HG03135 (cell line): ENCODE data around the gene THOC3.
"Not testable (repeated sequence)": the region's sequence is repeated elsewhere in the genome, so short reads cannot be mapped to it uniquely, and the experiment has no call there.

Experiments
- ATAC-seq: cut with Tn5 transposase; IDR thresholded peaks from one replicate; pipeline ENCODE4 v1.9.1; 2021; ENCODE audit warnings: mild to moderate bottlenecking, moderate library complexity; ENCODE audit not compliant: unreplicated experiment

The THOC3 gene

GRCh38 chr5:175967471-175968372 lies at the start of gene THOC3:
Gene THOC3 (minus strand): TSS chr5:175968315. CDS start chr5:175968208, 107 bp downstream.
- ATAC-seq = peak; percentile 96

- not testable (repeated sequence) for ATAC-seq
Measured at GRCh38 chr5:176017324-176017723, 49.2 kb upstream of the THOC3 start.

DNA sequence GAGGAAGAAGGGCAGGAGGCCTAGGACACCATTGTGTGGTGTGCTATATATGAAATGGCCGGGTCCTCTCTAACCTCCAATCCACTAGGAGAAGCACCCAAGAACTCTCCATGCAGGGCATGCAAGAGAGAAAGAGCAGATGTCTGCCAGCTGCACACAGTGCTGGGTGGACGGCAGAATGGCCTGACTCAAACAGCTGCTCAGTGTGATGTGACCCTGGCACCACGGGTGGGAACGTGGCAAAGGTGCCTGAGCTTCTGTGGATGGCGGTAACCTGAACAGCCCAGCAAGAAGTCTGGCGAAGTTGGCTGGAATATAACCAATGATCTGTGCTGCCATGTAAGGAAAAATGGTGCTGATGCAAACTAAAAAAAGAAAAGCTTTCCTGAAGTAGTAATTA lies 46.2 kb upstream of the THOC3 start:
- ATAC-seq = not testable (repeated sequence)

DNA sequence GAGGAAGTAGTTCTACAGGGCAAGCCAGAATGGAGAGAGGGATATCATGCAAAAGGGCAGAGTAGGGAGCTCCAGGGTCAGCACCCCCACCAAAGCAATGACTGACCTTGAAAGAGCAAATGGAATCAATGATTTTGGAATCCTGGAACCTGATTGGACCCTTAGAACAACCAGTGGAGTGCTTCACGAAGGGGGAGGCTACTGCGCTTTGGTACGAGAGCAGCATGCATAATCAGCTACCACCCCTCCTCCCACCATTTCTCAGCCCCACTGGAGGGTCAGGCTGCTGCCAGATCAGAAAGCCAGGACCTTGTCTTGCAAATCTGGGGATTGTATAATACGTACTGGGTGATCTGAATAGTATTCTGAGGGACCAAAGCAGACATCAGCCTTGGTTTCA lies 43.0 kb upstream of the THOC3 start:
- not testable (repeated sequence) for ATAC-seq

GRCh38 chr5:176010202-176010601 lies 42.1 kb upstream of the THOC3 start:
- ATAC-seq = not testable (repeated sequence)

GRCh38 chr5:176007220-176007619 lies 39.1 kb upstream of the THOC3 start:
- not testable (repeated sequence) for ATAC-seq

- not testable (repeated sequence) for ATAC-seq
Measured at GRCh38 chr5:176006819-176007218, 38.7 kb upstream of the THOC3 start.

- ATAC-seq = not testable (repeated sequence)
Measured at GRCh38 chr5:175997979-175998378, 29.9 kb upstream of the THOC3 start.

- not testable (repeated sequence) for ATAC-seq
Measured at GRCh38 chr5:175997495-175997894, 29.4 kb upstream of the THOC3 start.

GRCh38 chr5:175996791-175997190 lies 28.7 kb upstream of the THOC3 start:
- ATAC-seq = not testable (repeated sequence)

DNA sequence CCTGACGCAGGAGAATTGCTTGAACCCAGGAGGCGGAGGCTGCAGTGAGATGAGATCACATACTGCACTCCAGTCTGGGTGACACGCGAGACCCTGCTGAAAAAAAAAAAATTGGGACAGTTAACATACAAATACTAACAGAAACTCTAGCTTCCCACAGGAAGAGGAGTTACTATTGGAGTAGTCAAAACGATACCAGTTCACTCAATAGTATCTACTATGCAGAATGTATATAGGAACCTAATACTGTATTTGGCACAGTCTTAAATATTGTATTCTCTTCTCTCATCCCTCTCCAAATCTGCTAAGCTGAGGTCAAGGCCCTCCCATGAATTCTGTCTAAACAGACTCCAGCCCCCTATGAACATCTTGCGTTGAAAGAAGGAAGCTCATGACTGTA lies 27.4 kb upstream of the THOC3 start:
- ATAC-seq = not testable (repeated sequence)

DNA sequence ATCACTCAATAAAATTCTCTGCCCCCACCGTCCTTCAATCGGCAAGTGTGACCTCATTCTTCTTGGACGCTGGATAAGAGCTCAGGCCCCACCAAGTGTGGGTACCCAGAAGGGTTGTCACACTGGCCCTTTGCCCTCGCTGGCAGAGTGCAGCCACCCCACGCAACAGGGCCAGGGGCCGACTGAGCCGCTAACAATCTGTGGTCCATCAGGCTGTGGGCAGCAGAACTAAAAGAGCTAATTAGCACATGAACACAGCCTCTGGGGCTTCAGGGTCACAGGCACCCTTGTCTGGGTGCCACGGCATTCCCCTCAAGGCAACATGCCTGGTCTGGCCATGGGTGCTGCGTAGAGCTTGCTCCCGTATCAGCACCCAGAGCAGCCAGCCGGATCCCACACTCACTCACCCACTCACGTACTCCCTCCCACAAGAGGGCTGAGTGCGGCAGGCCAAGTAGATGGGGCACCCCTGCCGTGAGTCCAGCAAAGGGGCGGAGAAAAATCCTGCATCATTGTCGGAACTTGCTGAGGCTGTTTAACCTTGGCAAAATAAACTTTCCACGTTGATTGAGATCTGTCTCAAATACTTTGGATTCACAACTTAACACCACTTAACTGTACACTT lies 11.4 kb upstream of the THOC3 start:
- not testable (repeated sequence) for ATAC-seq

DNA sequence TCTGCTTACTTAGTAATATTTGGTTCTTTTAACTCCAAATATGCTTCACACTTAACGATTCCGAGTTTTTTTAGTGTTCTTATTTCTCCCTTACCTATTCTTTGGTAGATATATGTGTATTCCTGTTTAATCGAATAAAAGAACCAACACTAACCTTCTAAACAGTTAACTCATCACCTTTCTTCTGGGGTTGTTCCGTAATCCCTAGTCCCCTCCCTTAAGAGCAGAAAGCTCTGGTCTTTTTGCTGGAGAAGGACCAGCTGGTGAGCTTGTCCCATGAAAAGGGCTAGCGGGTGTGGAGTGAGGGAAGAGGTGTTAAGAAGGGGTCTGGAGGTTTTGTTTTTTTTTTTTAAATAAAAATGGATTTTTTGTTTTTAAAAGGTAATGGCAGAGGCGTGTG lies 266 bp upstream of the THOC3 start:
- peak; percentile 15 for ATAC-seq

GRCh38 chr5:175962329-175962728 lies 5.8 kb downstream of the THOC3 start:
- not testable (repeated sequence) for ATAC-seq

DNA sequence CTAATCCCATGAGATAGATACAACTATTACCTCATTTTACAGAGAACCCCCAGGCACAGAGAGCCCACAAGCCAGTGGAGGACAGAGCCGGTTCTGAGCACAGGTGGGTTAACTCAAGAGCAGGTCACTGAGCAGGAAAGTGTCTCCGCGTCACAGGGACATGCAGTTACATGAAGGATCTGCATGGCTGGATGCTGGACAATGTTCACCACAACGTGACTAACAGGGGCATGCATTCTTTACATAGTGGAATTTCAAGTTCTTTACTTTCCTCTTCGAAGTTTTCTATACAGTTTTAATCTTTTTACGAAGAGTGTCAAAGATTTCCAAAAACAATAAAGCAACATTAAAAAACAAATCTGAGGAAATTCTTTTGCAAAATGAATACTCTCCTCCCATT lies 7.9 kb downstream of the THOC3 start:
- not testable (repeated sequence) for ATAC-seq

DNA sequence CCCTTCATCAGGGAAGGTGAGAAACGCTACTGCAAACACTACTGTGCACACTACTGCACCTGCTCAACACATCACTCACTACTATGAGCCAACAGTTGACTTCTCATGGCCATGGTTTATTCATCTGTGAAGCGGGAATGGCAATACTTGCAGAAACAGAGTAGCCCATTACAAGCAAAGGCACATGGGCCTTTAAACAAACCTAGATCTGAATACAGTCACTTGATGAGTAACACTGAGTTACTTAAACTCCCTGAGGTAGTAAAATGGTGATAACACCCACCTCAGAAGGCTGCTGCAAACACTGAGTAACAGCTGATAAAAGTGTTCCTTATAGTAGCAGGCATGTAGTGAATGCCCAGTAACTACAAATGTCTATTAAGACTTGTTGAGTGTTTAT lies 9.6 kb downstream of the THOC3 start:
- ATAC-seq = not testable (repeated sequence)

- not testable (repeated sequence) for ATAC-seq
Measured at GRCh38 chr5:175954107-175954506, 14.0 kb downstream of the THOC3 start.

- ATAC-seq = not testable (repeated sequence)
Measured at GRCh38 chr5:175952810-175953209, 15.3 kb downstream of the THOC3 start.

DNA sequence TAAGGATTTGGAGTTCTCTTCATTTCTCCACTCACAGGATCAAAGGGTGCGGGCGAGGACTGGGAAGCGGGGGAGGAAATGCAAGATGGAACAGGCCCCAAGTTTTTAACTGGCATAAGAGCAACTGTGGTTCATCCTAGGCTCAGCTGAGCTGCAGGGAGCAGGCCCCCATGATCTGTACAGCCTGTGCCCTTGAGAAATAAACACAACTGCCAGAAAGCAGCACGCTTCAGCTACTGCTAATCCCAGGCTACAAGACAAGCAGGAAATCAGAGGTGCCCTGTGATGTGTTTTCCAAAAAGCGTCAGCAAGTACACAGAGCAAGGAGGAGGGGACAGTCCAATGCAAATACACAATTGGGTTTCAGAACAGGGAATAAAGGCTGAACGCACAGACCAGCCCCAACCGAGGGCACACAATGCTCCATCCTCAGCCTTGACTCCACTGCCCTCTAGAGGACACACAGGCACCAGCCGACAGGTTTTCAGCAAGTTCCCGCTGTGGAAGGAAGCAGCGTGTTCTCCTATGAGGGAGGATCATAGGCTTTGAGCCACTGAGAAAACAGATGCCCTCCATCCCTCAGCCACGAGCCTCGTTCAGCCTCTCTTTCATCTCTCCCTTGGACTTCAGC lies 16.7 kb downstream of the THOC3 start:
- ATAC-seq = peak; percentile 61

DNA sequence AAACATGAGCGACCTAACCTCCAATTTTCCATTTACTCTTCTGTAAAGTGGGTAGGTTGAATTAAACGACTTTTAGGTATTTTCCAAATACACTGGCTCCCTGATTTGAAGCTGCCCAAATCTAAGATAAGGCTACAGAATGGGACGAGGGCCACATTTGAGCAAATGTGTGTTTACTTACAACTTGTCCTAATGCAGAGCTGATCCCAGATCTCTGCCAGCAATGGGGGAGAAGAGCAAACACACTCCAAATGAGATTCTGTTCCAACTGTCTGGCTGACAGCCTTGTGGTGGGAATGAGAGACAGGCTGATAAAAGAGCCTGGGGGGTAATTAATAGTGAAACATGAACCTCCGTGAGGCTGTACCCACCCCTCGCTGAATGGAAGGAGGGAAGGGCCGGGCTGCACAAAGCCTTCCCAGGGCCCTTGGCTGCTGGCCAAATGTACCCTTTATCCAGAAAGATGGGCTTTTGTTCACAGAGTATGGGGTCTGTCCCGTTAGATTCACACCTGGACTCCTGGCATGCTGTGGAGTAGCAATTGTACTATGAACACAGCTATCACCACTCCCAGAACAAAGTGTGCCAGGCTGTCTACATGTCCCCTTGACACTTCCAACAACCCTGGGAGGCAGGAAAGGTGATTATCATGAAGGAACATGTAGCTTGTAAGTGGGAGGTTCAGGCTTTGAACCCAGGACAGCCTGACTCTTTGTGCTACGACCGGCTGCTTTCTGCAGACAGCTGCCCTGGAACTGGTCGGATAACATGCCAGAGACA lies 19.6 kb downstream of the THOC3 start:
- ATAC-seq = not testable (repeated sequence)

GRCh38 chr5:175943253-175943652 lies 24.9 kb downstream of the THOC3 start:
- ATAC-seq = not testable (repeated sequence)
